Neuronal stem cell (in vitro differentiated cells): ENCODE results near the gene PAX7.

Source experiments
- DNase-seq: peaks from one replicate; pipeline ENCODE4 v3.0.0-alpha.2; 2013; ENCODE audit warnings: low spot score
- H2AFZ ChIP-seq: one replicate; pipeline ENCODE4 v1.6.1; 2013; ENCODE audit warnings: mild to moderate bottlenecking, low read length, inconsistent platforms
- H2AK5ac ChIP-seq: 2 replicates; pipeline ENCODE4 v1.6.1; 2013; ENCODE audit warnings: low read depth, mild to moderate bottlenecking, inconsistent platforms, low read length, moderate library complexity, mixed read lengths
- H2BK120ac ChIP-seq: 2 replicates; pipeline ENCODE4 v1.6.1; 2013; ENCODE audit warnings: low read depth, mild to moderate bottlenecking, inconsistent platforms, low read length, moderate library complexity, mixed read lengths
- H2BK12ac ChIP-seq: one replicate; pipeline ENCODE4 v1.6.1; 2013; ENCODE audit warnings: low read length, inconsistent platforms
- H2BK15ac ChIP-seq: 2 replicates; pipeline ENCODE4 v1.6.1; 2013; ENCODE audit warnings: mild to moderate bottlenecking, low read length, inconsistent platforms, mixed read lengths
- H2BK5ac ChIP-seq: one replicate; pipeline ENCODE4 v1.6.1; 2013; ENCODE audit warnings: inconsistent platforms, mild to moderate bottlenecking, low read length, moderate library complexity
- H3K14ac ChIP-seq: one replicate; pipeline ENCODE4 v1.6.1; 2013; ENCODE audit warnings: low read length, inconsistent platforms
- H3K18ac ChIP-seq: 2 replicates; pipeline ENCODE4 v1.6.1; 2013; ENCODE audit warnings: low read length, inconsistent platforms
- H3K23ac ChIP-seq: 2 replicates; pipeline ENCODE4 v1.6.1; 2013; ENCODE audit warnings: low read depth, mild to moderate bottlenecking, mixed read lengths, low read length, inconsistent platforms; ENCODE audit not compliant: poor library complexity
- H3K27ac ChIP-seq: replicated peaks from 3 replicates; pipeline ENCODE4 v1.5.1; 2013; ENCODE audit warnings: low read length, inconsistent platforms
- H3K27me3 ChIP-seq, 3 experiments: 2 replicates each; pipeline ENCODE4 v1.6.1; 2013; ENCODE audit warnings: low read length in 3 of 3, mild to moderate bottlenecking in 2 of 3, inconsistent platforms in 1 of 3, low read depth in 1 of 3, mixed read lengths in 1 of 3, moderate library complexity in 1 of 3; ENCODE audit not compliant: control insufficient read depth in 3 of 3, insufficient read depth in 3 of 3
- H3K36me3 ChIP-seq, 2 donors: replicated peaks in 1 of 2; 2 replicates each; pipeline ENCODE4 v1.6.1; 2013; ENCODE audit warnings: low read length in 2 of 2; ENCODE audit not compliant: control insufficient read depth in 2 of 2, insufficient read depth in 2 of 2
- H3K4ac ChIP-seq: 2 replicates; pipeline ENCODE4 v1.6.1; 2013; ENCODE audit warnings: inconsistent platforms, mild to moderate bottlenecking, low read length, moderate library complexity
- H3K4me1 ChIP-seq, 2 donors: 1 replicate in 1 of 2; 2 replicates in 1 of 2; pipeline ENCODE4 v1.6.1; 2013; ENCODE audit warnings: low read length in 2 of 2, low read depth in 1 of 2; ENCODE audit not compliant: control insufficient read depth in 2 of 2, insufficient read depth in 1 of 2
- H3K4me2 ChIP-seq: one replicate; pipeline ENCODE4 v1.6.1; 2013; ENCODE audit warnings: mild to moderate bottlenecking, low read length, inconsistent platforms; ENCODE audit not compliant: insufficient read depth, poor library complexity, severe bottlenecking
- H3K4me3 ChIP-seq, 2 donors: 2 replicates each; pipeline ENCODE4 v1.5.1; 2013; ENCODE audit warnings: low read length in 2 of 2, mild to moderate bottlenecking in 2 of 2, inconsistent platforms in 1 of 2, moderate library complexity in 1 of 2
- H3K79me1 ChIP-seq: one replicate; pipeline ENCODE4 v1.6.1; 2013; ENCODE audit warnings: low read depth, mild to moderate bottlenecking, inconsistent platforms, low read length, moderate library complexity
- H3K9ac ChIP-seq: one replicate; pipeline ENCODE4 v1.6.1; 2013; ENCODE audit warnings: mild to moderate bottlenecking, low read depth, low read length, inconsistent platforms; ENCODE audit not compliant: poor library complexity
- H3K9me3 ChIP-seq, 2 donors: replicated peaks in 1 of 2; 2 replicates each; pipeline versions ENCODE3 to v1.6.1; 2013; ENCODE audit warnings: low read length in 2 of 2, mild to moderate bottlenecking in 2 of 2, inconsistent platforms in 1 of 2, low read depth in 1 of 2, mixed read lengths in 1 of 2, moderate library complexity in 1 of 2; ENCODE audit not compliant: control insufficient read depth in 2 of 2, insufficient read depth in 1 of 2
- H4K8ac ChIP-seq: one replicate; pipeline ENCODE4 v1.6.1; 2013; ENCODE audit warnings: low read depth, mild to moderate bottlenecking, inconsistent platforms, low read length, moderate library complexity
- H4K91ac ChIP-seq: one replicate; pipeline ENCODE4 v1.6.1; 2013; ENCODE audit warnings: low read length, low read depth, mild to moderate bottlenecking, inconsistent platforms; ENCODE audit not compliant: poor library complexity
- WGBS, 2 donors: extraction: QIAGEN DNeasy Blood & Tissue Kit; methylation state at CpG; one replicate each; pipeline ENCODE4 v1.1.7; 2013; ENCODE audit warnings: missing lambda C conversion rate in 2 of 2, mixed read lengths in 1 of 2; ENCODE audit not compliant: insufficient read length in 2 of 2, insufficient replicate concordance in 1 of 2; ENCODE audit errors: extremely low coverage in 2 of 2; 5-methylcytosine and 5-hydroxymethylcytosine counted together

PAX7 gene

GRCh38 chr1:18640228-18641004, 9.8 kb downstream of the PAX7 start:
- no CpG with 5 or more reads among the region's 43 CpGs for WGBS, 2 donors
- no peak for DNase-seq
- Histone ChIP-seq H2BK12ac (no peak overlapping the region), H2BK15ac (no peak overlapping the region), H3K9ac (no peak overlapping the region), H3K79me1 (peaks cover 2% of the 10 kb centered on the region), H3K4me3 (no peak overlapping the region), H4K8ac (no peak overlapping the region), H3K4ac (no peak overlapping the region), H3K4me1 (peaks cover 0 to 34% of the 10 kb centered on the region in 2 donors), H2AK5ac (no peak overlapping the region), H4K91ac (no peak overlapping the region), H3K36me3 (no peaks in the 10 kb centered on the region), H3K23ac (no peak overlapping the region), H3K27me3 (peaks cover 39 to 97% (median 96%) of the 10 kb centered on the region in 3 experiments), H2AFZ (no peak overlapping the region), H2BK120ac (no peak overlapping the region), H3K14ac (no peak overlapping the region), H3K18ac (no peak overlapping the region), H2BK5ac (no peak overlapping the region), H3K4me2 (peak overlapping the region; percentile 50), H3K27ac (no peak overlapping the region), H3K9me3 (no peaks in the 10 kb centered on the region)

- Histone ChIP-seq H4K8ac (no peak overlapping the region), H4K91ac (no peak overlapping the region), H2BK15ac (peak overlapping the region; percentile 77), H3K9ac (no peak overlapping the region), H3K79me1 (no peaks in the 10 kb centered on the region), H2AFZ (no peak overlapping the region), H3K4me1 (peaks cover 0 to 41% of the 10 kb centered on the region in 2 donors), H3K23ac (no peak overlapping the region), H3K27me3 (peaks cover 33 to 97% (median 96%) of the 10 kb centered on the region in 3 experiments), H3K36me3 (no peaks in the 10 kb centered on the region), H2BK5ac (no peak overlapping the region), H3K18ac (peak overlapping the region; percentile 82), H3K4ac (no peak overlapping the region), H2BK120ac (no peak overlapping the region), H2AK5ac (peak overlapping the region; percentile 17), H3K4me3 (no peak overlapping the region), H3K27ac (no peak overlapping the region), H3K9me3 (no peaks in the 10 kb centered on the region), H3K14ac (no peak overlapping the region), H2BK12ac (no peak overlapping the region), H3K4me2 (peak overlapping the region; percentile 50)
- WGBS, 2 donors = no CpG with 5 or more reads among the region's 49 CpGs
- DNase-seq = no peak
These were observed 10.6 kb downstream of the PAX7 start for GRCh38 chr1:18641005-18641941.

- Histone ChIP-seq H3K9me3 (no peaks in the 10 kb centered on the region), H3K4me1 (peaks cover 4 to 41% of the 10 kb centered on the region in 2 donors)
These were observed 11.8 kb downstream of the PAX7 start for GRCh38 chr1:18642278-18643095.

More at GRCh38 chr1:18642278-18643095, 11.8 kb downstream of the PAX7 start:
- Histone ChIP-seq H3K79me1 (no peaks in the 10 kb centered on the region), H2BK120ac (no peak overlapping the region), H3K27me3 (peaks cover 28 to 96% (median 91%) of the 10 kb centered on the region in 3 experiments), H2AK5ac (peak overlapping the region; percentile 29), H3K36me3 (no peaks in the 10 kb centered on the region), H3K18ac (peak overlapping the region; percentile 89), H3K9ac (no peak overlapping the region), H3K27ac (no peak overlapping the region), H3K14ac (no peak overlapping the region), H2BK12ac (no peak overlapping the region), H4K8ac (no peak overlapping the region), H2BK5ac (peak overlapping the region; percentile 40), H3K4me2 (peak overlapping the region; percentile 50), H2BK15ac (peak overlapping the region; percentile 31), H3K4ac (no peak overlapping the region), H4K91ac (no peak overlapping the region), H3K4me3 (no peak overlapping the region), H2AFZ (no peak overlapping the region), H3K23ac (no peak overlapping the region)
- WGBS, 2 donors = no CpG with 5 or more reads among the region's 22 CpGs
- DNase-seq = no peak
